RWPE2 (cell line): ENCODE measurements around the gene SLC2A8.

Experiments
- ATAC-seq: fragments of 200-7000 bp; cut with Tn5 transposase; 3 replicates; pipeline ENCODE4 v1.9.1; 2021; ENCODE audit warnings: low read depth
- DNase-seq: peaks from one replicate; pipeline ENCODE4 v3.0.0-alpha.2; 2020; ENCODE audit warnings: low spot score
- H3K27ac ChIP-seq: fragments of 450-650 bp; 2 replicates; pipeline ENCODE4 v1.5.1; 2017; ENCODE audit warnings: mild to moderate bottlenecking; ENCODE audit not compliant: poor library complexity, severe bottlenecking
- H3K27me3 ChIP-seq: fragments of 250-450 bp; sonication (Bioruptor Pico); 2 replicates; pipeline ENCODE4 v1.5.1; 2021; ENCODE audit warnings: mild to moderate bottlenecking, moderate library complexity; ENCODE audit not compliant: insufficient read depth, poor library complexity, severe bottlenecking
- H3K36me3 ChIP-seq: fragments of 250-450 bp; sonication (Bioruptor Pico); 2 replicates; pipeline ENCODE4 v1.5.1; 2020; ENCODE audit warnings: low read depth, mild to moderate bottlenecking, moderate library complexity
- H3K4me1 ChIP-seq: fragments of 250-450 bp; sonication (Bioruptor Pico); 2 replicates; pipeline ENCODE4 v1.5.1; 2021; ENCODE audit warnings: mild to moderate bottlenecking, moderate library complexity; ENCODE audit not compliant: insufficient read depth, poor library complexity, severe bottlenecking
- H3K4me3 ChIP-seq: fragments of 250-450 bp; sonication (Bioruptor Pico); 2 replicates; pipeline ENCODE4 v1.5.1; 2021; ENCODE audit warnings: mild to moderate bottlenecking, moderate library complexity; ENCODE audit not compliant: severe bottlenecking
- H3K9me3 ChIP-seq: fragments of 250-450 bp; sonication (Bioruptor Pico); 2 replicates; pipeline ENCODE4 v1.5.1; 2021; ENCODE audit warnings: mild to moderate bottlenecking, moderate library complexity; ENCODE audit not compliant: severe bottlenecking
- CTCF ChIP-seq: fragments of 450-650 bp; IDR thresholded peaks from one replicate; pipeline ENCODE4 v1.5.1; 2017; ENCODE audit warnings: mild to moderate bottlenecking, moderate library complexity; ENCODE audit not compliant: poor library complexity, severe bottlenecking

Gene SLC2A8

DNA sequence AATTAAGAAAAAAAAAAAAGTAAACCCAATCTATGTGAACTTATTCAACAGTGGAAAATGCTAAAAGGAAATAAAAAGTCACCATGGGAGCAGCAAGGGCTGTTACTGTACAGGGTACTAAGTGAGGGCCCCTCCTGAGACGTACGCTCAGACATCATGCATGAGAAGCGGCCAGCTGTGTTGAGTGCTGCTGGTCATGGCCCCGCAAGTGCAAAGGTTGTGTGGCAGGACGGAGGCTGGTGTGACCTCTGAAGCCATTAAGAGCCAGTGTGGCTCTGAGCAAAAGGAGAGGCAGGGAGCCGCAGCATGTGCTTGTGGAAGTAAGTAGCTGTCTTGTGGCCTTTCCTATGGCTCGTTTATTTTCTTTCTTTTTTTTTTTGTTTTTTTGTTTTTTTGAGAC lies 24.1 kb downstream of the SLC2A8 start:
- H3K9me3 ChIP-seq: no peaks in the 10 kb centered on the region
- H3K27me3 ChIP-seq: no peaks in the 10 kb centered on the region
- DNase-seq (no peak), ATAC-seq (no peak)
- H3K4me1 ChIP-seq: peaks cover 15% of the 10 kb centered on the region
- H3K4me3 ChIP-seq: no peak overlapping the region
- no peaks in the 10 kb centered on the region for H3K36me3 ChIP-seq
- TF ChIP-seq CTCF: no peak
- no peak overlapping the region for H3K27ac ChIP-seq

DNA sequence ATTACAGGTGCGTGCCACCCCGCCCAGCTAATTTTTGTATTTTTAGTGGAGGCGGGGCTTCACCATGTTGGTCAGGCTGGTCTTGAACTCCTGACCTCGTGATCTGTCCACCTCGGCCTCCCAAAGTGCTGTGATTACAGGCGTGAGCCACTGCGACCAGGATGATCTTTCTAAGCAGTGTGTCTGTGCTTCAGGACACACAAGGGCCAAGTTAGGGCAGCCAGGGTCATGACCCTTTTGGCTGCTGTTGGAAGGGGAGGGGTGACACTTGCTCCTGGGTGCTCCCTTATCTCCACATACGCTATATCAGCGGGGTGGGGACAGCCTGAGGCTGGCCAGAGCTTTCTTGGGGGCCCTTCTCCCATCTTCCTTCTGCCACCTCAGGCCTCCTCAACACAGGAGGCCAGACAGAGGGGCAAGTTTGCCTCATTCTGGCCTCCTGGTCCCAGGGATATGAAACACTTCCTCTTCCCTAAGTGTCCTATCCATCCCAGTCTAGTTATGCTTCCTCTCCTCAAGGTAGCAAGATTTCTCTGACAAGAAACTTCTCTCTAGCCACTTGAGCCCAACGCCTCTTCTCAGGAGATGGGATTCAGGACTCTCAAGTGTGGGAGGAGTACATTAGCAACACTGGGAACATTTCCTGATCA lies 25.3 kb downstream of the SLC2A8 start:
- no peaks in the 10 kb centered on the region for H3K27me3 ChIP-seq
- no peak overlapping the region for H3K4me3 ChIP-seq
- no peak for ATAC-seq
- H3K9me3 ChIP-seq: no peaks in the 10 kb centered on the region
- no peaks in the 10 kb centered on the region for H3K36me3 ChIP-seq
- DNase-seq: no peak
- peaks cover 10% of the 10 kb centered on the region for H3K4me1 ChIP-seq
- TF ChIP-seq CTCF: no peak
- H3K27ac ChIP-seq: peak overlapping the region; percentile 65

DNA sequence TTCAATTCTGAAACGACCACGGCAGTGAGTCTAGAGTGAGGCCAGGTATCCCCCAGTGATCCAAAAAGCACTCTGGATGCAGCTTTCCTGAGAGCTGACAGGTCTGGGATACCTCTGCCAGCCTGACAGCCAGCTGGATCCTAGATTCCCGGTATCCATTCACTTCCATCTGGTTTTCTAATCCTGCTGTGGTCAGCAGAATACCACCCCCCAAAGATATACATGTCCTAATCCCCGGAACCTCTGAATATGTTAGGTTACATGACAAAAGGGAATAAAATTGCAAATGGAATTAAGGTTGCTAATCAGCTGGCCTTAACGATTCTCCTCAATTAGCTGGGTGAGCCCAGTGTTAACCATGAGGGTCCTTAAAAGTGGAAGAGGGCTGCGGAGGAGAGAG lies 25.8 kb downstream of the SLC2A8 start:
- ATAC-seq (no peak), DNase-seq (no peak)
- Histone ChIP-seq H3K4me1 (peaks cover 5% of the 10 kb centered on the region), H3K36me3 (no peaks in the 10 kb centered on the region), H3K27me3 (no peaks in the 10 kb centered on the region), H3K4me3 (peak overlapping the region; percentile 63), H3K9me3 (no peaks in the 10 kb centered on the region), H3K27ac (peak overlapping the region; percentile 65)
- TF ChIP-seq CTCF: no peak

GRCh38 chr9:127423476-127423933 lies 26.5 kb downstream of the SLC2A8 start:
- peak overlapping the region; percentile 63 for H3K4me3 ChIP-seq
- no peak for TF ChIP-seq CTCF
- DNase-seq (no peak), ATAC-seq (peak; percentile 19)
- no peaks in the 10 kb centered on the region for H3K27me3 ChIP-seq
- H3K9me3 ChIP-seq: no peaks in the 10 kb centered on the region
- H3K36me3 ChIP-seq: peaks cover 4% of the 10 kb centered on the region; the same call in 1 of the 2 replicates
- peak overlapping the region; percentile 65 for H3K27ac ChIP-seq
- peaks cover 3% of the 10 kb centered on the region for H3K4me1 ChIP-seq
